ENCODE data around the gene PAF1.
"Not testable (repeated sequence)": the region's sequence is repeated elsewhere in the genome, so short reads cannot be mapped to it uniquely, and the experiment has no call there.

PAF1 gene

DNA sequence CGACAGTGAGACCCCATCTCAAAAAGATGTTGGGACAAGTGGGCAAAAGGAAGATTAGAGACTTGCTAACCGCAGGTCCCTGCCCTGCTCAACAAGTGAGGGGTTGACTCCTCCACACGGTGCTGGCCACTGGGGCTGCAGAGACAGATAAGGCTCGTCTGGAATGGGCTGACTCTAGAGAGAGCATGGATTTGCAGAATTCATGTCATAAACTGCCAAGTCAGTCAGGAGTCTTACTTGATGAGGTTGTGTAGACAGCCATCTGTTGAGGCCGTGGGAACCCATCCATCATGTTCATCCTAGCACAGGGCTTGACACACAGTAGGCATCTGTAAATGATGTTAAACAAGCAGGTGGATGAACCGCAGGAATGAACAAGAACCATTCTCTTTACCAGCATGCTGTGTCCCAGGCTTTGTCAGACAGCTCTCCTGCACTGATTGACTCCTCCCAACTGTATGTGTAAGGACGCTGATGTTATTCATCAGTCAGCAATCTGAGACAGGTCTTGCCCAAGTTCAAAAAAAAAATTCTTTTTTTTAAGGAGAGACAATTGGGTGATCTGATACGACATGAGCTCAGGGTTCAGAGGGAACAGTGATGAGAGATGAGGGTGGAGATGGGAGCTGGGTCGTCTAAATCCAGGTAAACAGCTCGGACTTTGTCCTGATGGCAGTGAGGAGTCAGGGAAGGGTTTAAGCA lies 8.8 kb downstream of the PAF1 start:
- DNase-seq (ENCODE audit: low read depth, low spot score), result no peak
- POLR2A ChIA-PET, result interaction anchor here (1.0 to 1.2 kb wide), 2 partner anchors 9 to 26 kb away, joined by 3 read pairs; partner anchors contain the start of genes MED29 and PAF1
- TF ChIP-seq, protein P1, sequence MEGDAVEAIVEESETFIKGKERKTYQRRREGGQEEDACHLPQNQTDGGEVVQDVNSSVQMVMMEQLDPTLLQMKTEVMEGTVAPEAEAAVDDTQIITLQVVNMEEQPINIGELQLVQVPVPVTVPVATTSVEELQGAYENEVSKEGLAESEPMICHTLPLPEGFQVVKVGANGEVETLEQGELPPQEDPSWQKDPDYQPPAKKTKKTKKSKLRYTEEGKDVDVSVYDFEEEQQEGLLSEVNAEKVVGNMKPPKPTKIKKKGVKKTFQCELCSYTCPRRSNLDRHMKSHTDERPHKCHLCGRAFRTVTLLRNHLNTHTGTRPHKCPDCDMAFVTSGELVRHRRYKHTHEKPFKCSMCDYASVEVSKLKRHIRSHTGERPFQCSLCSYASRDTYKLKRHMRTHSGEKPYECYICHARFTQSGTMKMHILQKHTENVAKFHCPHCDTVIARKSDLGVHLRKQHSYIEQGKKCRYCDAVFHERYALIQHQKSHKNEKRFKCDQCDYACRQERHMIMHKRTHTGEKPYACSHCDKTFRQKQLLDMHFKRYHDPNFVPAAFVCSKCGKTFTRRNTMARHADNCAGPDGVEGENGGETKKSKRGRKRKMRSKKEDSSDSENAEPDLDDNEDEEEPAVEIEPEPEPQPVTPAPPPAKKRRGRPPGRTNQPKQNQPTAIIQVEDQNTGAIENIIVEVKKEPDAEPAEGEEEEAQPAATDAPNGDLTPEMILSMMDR (IDR thresholded peaks at IDR 0.05; ENCODE audit: insufficient read depth, low read length, missing control alignments), result no peak
- no peak overlapping the region for H3K4me3 ChIP-seq (ENCODE audit: low read depth, low read length)
- CTCF ChIA-PET, result interaction anchor here (1.1 to 2.1 kb wide), 3 partner anchors 9 to 16 kb away, joined by 3 to 5 read pairs (median 3); partner anchors contain the start of genes MED29 and PAF1

DNA sequence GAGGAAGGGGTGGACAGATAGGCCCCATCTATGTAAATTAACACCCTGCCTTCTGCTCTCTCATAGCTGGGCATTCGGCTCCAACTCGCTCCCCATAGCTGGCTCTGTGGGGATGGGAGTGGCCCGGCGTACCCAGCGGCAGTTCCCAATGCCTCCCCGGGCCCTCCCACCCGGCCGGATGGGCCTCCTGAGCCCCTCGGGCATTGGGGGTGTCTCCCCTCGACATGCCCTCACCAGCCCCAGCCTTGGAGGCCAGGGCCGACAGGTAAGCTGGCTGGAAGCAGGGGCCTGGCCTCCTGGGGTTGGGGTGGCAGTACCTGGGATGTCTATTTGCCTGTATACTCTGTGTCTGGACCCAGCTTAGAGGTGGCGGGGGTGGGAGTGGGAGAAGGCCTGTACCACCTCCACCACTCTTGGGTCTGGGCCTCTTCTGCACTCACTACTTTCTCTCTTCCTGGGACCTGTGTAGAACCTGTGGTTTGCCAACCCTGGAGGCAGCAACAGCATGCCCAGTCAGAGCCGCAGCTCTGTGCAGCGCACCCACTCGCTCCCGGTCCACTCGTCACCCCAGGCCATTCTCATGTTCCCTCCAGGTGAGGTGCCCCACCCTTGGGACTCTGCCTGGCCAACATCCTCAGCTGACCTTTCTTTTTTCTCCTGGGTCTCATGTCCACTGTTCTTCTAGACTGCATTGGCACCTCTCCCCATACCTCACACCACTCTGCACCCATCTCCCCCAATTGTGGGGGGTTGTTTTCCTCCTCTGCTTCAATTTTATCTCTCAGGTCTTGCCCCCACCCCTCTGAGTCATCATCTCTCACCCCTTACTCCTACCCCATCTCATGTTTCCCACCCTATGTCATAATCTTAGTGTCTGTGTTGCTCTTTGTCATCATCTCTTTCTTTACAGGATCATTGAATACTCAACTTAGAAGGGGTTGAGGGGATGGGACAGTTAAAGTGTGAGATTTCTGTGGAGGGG lies 10.1 kb downstream of the PAF1 start:
- ChIA-PET POLR2A (interaction anchor here (1.1 kb wide), 1 partner anchor 10 kb away, joined by 4 read pairs; the partner anchor contains the start of genes MED29 and PAF1), CTCF (interaction anchor here (2.1 to 4.4 kb wide), 2 partner anchors 11 to 18 kb away, joined by 5 to 15 read pairs; partner anchors contain the start of genes MED29 and PAF1)
- TF ChIP-seq, protein P1 (IDR thresholded peaks at IDR 0.05; ENCODE audit: insufficient read depth, low read length, missing control alignments), result no peak

DNA sequence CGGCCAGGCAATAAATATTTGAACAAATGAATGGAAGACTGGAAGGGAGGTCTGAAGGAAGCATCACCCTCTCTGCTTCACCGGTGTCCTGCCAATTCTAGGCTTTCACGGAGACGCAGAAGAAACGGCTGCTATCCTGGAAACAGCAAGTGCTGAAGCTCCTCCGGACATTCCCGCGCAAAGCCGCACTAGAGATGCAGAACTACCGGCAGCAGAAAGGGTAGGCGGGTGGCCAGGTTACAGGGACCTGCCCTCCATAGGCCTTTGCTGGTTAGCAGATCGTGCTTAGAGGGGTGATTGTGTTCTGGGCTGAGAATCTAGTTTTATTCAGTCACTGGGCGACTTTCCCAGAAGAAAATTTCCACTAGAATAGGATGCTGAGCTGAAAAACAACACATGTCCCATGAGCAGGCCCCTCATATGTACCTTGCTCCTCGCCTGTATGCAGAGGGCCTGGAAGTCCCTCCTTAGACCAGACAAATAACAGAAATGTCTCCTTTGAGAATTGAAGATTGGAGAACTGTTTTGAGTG lies 11.0 kb downstream of the PAF1 start:
- CTCF ChIA-PET, result interaction anchor here (4.4 kb wide), 1 partner anchor 19 kb away, joined by 15 read pairs; no protein-coding TSS in a partner anchor
- TF ChIP-seq, protein P1 (IDR thresholded peaks at IDR 0.05; ENCODE audit: insufficient read depth, low read length, missing control alignments), result no peak
- DNase-seq (ENCODE audit: low read depth, low spot score), result no peak
- POLR2A ChIA-PET, result no interaction called here
- H3K4me3 ChIP-seq (ENCODE audit: low read depth, low read length), result no peak overlapping the region

More for the DNA sequence above, 10.1 kb downstream of the PAF1 start:
- no peak for DNase-seq (ENCODE audit: low read depth, low spot score)
- H3K4me3 ChIP-seq (ENCODE audit: low read depth, low read length), result no peak overlapping the region

DNA sequence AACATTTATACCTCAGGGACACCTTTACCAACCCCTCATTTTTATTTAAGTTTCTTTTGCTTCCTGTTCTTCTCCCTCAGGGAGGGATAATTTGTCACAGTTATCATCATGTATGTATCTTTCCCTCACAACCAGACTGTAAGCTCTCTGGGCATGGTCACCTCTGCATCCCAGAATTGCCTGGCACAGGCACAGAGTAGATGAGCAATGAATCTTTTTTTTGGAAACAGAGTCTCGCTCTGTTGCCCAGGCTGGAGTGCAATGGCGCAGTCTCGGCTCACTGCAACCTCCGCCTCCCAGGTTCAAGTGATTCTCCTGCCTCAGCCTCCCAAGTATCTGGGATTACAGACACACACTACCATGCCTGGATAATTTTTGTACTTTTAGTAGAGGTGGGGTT lies 11.5 kb downstream of the PAF1 start:
- DNase-seq (ENCODE audit: low read depth, low spot score); H3K4me3 ChIP-seq (ENCODE audit: low read depth, low read length); POLR2A ChIA-PET: not testable (repeated sequence)
- CTCF ChIA-PET, result interaction anchor here (4.4 kb wide), 1 partner anchor 20 kb away, joined by 15 read pairs; no protein-coding TSS in a partner anchor

DNA sequence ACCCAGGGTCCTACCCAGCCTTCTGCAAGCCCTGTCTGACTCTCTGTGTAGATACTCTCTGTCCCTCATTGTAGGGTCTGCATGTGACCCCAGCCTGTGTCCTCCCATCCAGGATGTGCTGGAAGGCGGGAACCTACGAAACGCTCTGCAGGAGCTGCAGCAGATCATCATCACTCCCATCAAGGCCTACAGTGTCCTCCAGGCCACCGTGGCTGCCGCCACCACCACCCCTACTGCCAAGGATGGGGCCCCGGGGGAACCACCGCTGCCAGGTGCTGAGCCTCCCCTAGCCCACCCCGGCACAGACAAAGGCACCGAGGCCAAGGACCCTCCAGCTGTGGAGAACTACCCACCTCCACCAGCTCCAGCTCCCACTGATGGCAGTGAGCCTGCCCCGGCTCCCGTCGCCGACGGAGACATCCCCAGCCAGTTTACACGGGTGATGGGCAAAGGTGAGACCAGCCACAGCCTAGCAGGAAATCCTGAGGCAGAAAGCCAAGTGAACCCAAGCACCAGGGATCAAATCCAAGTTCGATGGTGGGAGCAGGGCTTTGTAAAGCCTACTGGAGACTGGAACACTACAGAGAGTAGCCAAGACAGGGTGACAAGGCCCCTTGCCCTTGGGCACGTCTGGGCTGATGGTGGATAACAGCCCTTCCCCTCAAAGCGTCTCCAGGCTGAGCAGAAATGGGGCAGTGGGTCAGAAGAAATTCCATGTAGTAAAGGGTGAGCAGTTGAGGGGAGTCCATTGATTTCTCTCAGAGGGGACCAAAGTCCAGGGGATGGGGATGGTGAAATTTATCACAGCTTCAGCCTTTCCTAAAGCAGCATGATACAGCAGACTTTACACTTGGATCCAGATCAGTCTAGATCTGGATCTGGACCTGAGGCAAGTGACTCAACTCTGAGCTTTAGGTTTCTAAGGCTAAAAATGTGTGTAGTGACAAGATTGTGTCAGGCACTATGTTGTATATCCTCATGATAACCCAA lies 13.2 kb downstream of the PAF1 start:
- no peak for DNase-seq (ENCODE audit: low read depth, low spot score)
- ChIA-PET CTCF (interaction anchor here (0.9 to 4.4 kb wide), 2 partner anchors 21 to 34 kb away, joined by 4 to 15 read pairs; partner anchors contain the start of gene PLEKHG2), POLR2A (no interaction called here)
- no peak overlapping the region for H3K4me3 ChIP-seq (ENCODE audit: low read depth, low read length)
- TF ChIP-seq, protein P1 (IDR thresholded peaks at IDR 0.05; ENCODE audit: insufficient read depth, low read length, missing control alignments), result no peak

Measured in AG04449 (cell line).